WTC11 (cell line): ENCODE measurements around the gene AFAP1L1.

Experiments used
- SP1 ChIP-seq: sonication (generic); formaldehyde crosslinking; conservative IDR thresholded peaks from 2 replicates; pipeline ENCODE4 v1.8.1; 2022; ENCODE audit warnings: missing genetic modification reagents
- ZNF232 ChIP-seq: sonication (generic); formaldehyde crosslinking; IDR thresholded peaks from 2 replicates; pipeline ENCODE4 v1.8.0; 2022; ENCODE audit warnings: mild to moderate bottlenecking, missing genetic modification reagents
- TF ChIP-seq, protein P1 (sequence below): fragments of 200-600 bp; IDR thresholded peaks from 2 replicates; pipeline ENCODE4 v1.8.0; 2022; ENCODE audit warnings: antibody characterized with exemption
- TF ChIP-seq, protein P2 (sequence below): sonication (generic); formaldehyde crosslinking; IDR thresholded peaks from 2 replicates; pipeline ENCODE4 v1.8.0; 2023; ENCODE audit warnings: mild to moderate bottlenecking, missing genetic modification reagents

DNA sequence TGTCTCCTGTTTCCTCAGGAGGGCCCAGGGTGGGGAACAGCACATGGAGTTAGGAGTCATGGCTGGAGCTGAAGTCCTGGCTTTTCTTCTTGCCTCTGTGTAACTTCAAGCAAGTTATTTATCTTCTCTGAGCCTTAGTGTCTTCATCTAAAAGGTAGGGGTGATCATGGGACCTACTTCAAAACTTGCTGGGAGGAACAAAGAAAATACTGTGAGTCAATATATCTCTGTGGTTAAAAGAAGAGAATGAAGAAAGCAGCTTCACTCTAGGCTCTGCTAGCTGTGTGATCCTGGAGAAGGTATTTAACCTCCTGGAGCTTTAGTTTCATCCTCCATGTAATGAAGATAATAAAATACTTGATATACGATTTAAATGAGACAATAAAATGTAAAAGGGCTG is 26.5 kb downstream of the AFAP1L1 start:
- TF ChIP-seq, protein P1, sequence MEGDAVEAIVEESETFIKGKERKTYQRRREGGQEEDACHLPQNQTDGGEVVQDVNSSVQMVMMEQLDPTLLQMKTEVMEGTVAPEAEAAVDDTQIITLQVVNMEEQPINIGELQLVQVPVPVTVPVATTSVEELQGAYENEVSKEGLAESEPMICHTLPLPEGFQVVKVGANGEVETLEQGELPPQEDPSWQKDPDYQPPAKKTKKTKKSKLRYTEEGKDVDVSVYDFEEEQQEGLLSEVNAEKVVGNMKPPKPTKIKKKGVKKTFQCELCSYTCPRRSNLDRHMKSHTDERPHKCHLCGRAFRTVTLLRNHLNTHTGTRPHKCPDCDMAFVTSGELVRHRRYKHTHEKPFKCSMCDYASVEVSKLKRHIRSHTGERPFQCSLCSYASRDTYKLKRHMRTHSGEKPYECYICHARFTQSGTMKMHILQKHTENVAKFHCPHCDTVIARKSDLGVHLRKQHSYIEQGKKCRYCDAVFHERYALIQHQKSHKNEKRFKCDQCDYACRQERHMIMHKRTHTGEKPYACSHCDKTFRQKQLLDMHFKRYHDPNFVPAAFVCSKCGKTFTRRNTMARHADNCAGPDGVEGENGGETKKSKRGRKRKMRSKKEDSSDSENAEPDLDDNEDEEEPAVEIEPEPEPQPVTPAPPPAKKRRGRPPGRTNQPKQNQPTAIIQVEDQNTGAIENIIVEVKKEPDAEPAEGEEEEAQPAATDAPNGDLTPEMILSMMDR, result no peak
- TF ChIP-seq SP1 (CRISPR knock-in tag) (no peak), ZNF232 (CRISPR knock-in tag) (no peak)
- TF ChIP-seq, protein P2, sequence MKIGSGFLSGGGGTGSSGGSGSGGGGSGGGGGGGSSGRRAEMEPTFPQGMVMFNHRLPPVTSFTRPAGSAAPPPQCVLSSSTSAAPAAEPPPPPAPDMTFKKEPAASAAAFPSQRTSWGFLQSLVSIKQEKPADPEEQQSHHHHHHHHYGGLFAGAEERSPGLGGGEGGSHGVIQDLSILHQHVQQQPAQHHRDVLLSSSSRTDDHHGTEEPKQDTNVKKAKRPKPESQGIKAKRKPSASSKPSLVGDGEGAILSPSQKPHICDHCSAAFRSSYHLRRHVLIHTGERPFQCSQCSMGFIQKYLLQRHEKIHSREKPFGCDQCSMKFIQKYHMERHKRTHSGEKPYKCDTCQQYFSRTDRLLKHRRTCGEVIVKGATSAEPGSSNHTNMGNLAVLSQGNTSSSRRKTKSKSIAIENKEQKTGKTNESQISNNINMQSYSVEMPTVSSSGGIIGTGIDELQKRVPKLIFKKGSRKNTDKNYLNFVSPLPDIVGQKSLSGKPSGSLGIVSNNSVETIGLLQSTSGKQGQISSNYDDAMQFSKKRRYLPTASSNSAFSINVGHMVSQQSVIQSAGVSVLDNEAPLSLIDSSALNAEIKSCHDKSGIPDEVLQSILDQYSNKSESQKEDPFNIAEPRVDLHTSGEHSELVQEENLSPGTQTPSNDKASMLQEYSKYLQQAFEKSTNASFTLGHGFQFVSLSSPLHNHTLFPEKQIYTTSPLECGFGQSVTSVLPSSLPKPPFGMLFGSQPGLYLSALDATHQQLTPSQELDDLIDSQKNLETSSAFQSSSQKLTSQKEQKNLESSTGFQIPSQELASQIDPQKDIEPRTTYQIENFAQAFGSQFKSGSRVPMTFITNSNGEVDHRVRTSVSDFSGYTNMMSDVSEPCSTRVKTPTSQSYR (CRISPR knock-in tag), result no peak
